ENCODE data around the gene ARHGEF10L. TPM values are rescaled to one million over a fixed set of nuclear protein-coding genes. Genes with fewer than 3 reads are reported as not detected.

The ARHGEF10L gene
- polyA plus RNA-seq, 1 donor (not counting 4 experiments of a cell fraction or from before 2014, with no cell fraction given) = 2.4 TPM

DNA sequence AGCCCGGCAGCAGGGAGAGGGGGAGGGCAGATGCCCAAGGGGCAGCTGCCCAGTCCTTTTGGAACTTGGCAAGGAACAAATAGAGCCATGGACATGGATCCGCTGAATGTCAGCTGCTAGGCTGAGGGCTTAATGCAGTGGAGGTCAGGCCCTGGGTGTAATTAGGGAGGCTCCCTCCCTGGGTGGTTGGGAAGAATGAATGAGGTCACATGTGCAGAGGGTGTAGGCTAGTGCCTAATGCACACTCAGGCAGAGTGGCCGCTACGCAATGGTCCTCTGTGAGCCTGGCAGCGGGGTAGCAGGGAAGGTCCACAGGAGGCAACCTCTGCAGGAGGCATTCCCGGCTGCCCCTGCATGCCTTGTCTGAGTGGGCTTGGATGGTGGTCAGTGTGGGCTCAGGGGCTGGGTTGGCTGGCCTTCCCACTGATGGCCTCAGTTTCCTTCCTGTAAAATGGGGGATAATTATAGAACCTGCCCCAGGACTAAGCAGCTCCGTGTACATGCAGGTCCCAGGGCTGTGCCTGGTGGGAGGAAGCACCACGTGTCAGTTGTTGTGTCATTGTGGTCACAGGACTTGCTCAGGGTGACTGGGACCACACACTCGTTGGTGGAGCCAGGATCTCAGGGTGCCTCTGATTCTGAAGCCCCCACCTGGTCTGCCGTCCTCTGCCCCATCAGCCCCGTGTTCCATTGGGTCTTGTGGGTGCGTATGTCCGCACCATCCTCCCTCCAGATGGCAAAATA, 134.0 kb downstream of the ARHGEF10L start:
- H4K20me1 ChIP-seq (ENCODE audit: control insufficient read depth, extremely low read depth, insufficient read depth, low read length) = no peaks in the 10 kb centered on the region
- H3K27ac ChIP-seq (ENCODE audit: control insufficient read depth, insufficient read depth, low read length) = no peak overlapping the region
- H2AFZ ChIP-seq (ENCODE audit: control insufficient read depth, low read length) = no peak overlapping the region
- no peak for DNase-seq (ENCODE audit: low read depth, low spot score)
- no peak overlapping the region for H3K4me2 ChIP-seq (ENCODE audit: control insufficient read depth, extremely low read depth, insufficient read depth, low read depth, low read length)
- no peaks in the 10 kb centered on the region for H3K36me3 ChIP-seq (ENCODE audit: control insufficient read depth in 2 of 2, extremely low read depth in 1 of 2, insufficient read depth in 2 of 2, low read length in 2 of 2)
- no peak for FAIRE-seq
- dilution Hi-C loops (cut with MboI; ENCODE audit: extremely low pct_ligation_motif_present, low sequenced_read_pairs) = no loop called here
- no peaks in the 10 kb centered on the region for H3K4me1 ChIP-seq (ENCODE audit: control insufficient read depth, extremely low read depth, insufficient read depth, low read length)
- H3K9me1 ChIP-seq (ENCODE audit: control insufficient read depth, extremely low read depth, insufficient read depth, low read length) = no peaks in the 10 kb centered on the region
- no peak for TF ChIP-seq EZH2 (IDR thresholded peaks at IDR 0.05; ENCODE audit: low read length)
- TF ChIP-seq, protein P1, sequence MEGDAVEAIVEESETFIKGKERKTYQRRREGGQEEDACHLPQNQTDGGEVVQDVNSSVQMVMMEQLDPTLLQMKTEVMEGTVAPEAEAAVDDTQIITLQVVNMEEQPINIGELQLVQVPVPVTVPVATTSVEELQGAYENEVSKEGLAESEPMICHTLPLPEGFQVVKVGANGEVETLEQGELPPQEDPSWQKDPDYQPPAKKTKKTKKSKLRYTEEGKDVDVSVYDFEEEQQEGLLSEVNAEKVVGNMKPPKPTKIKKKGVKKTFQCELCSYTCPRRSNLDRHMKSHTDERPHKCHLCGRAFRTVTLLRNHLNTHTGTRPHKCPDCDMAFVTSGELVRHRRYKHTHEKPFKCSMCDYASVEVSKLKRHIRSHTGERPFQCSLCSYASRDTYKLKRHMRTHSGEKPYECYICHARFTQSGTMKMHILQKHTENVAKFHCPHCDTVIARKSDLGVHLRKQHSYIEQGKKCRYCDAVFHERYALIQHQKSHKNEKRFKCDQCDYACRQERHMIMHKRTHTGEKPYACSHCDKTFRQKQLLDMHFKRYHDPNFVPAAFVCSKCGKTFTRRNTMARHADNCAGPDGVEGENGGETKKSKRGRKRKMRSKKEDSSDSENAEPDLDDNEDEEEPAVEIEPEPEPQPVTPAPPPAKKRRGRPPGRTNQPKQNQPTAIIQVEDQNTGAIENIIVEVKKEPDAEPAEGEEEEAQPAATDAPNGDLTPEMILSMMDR (optimal IDR thresholded peaks at IDR 0.05 in 1 of 3, IDR thresholded peaks at IDR 0.05 in 1 of 3, conservative IDR thresholded peaks at IDR 0.05 in 1 of 3; ENCODE audit: extremely low read depth in 1 of 3, insufficient read depth in 2 of 3, low read length in 3 of 3) = no peak
- no peaks in the 10 kb centered on the region for H3K27me3 ChIP-seq (ENCODE audit: control insufficient read depth, extremely low read depth, insufficient read depth, low read length)
- H3K9me3 ChIP-seq (ENCODE audit: control insufficient read depth, low read depth, low read length) = no peaks in the 10 kb centered on the region
- H3K79me2 ChIP-seq (ENCODE audit: control insufficient read depth, insufficient read depth, low read length) = no peaks in the 10 kb centered on the region
- H3K9ac ChIP-seq (ENCODE audit: control insufficient read depth, extremely low read depth, insufficient read depth, low read length) = no peak overlapping the region
- no peak overlapping the region for H3K4me3 ChIP-seq (ENCODE audit: control insufficient read depth in 2 of 3, extremely low read depth in 1 of 3, insufficient read depth in 2 of 3, low read depth in 1 of 3, low read length in 3 of 3)

DNA sequence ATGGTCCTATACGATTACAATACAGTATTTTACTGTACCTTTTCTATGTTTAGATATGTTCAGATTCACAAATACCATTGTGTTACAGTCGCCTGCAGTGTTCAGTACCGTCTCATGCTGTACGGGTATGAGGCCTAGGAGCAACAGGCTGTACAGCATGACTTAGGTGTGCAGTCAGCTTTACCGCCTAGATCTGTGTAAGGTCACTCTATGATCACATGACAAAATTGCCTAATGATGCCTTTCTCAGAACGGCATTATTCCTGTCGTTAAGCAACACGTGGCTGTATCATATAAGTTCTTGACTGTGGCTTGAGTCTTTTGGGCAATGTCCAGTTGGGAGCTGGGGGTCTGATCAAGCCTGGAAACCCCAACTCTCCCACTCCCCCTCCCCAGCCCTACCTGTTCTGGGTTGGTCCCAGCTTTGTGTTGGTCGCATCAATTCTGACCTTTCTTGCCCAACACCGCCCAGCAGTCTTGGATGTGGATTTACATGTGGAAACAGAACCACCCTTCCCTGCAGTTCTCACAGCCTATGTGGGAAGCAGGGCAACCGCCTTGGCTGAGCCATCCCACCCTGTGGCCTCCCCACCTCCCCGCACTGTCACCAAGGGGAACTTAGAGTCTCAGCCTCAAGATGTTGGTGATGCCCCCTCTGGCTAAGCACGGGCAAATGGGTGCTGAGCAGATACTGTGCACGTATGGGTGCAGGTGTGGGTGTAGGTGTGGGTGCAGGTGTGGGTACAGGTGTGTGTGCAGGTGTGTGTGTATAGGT, 135.4 kb downstream of the ARHGEF10L start:
- Histone ChIP-seq H3K9ac (ENCODE audit: control insufficient read depth, extremely low read depth, insufficient read depth, low read length) (no peak overlapping the region), H3K79me2 (ENCODE audit: control insufficient read depth, insufficient read depth, low read length) (no peaks in the 10 kb centered on the region), H2AFZ (ENCODE audit: control insufficient read depth, low read length) (no peak overlapping the region), H3K9me3 (ENCODE audit: control insufficient read depth, low read depth, low read length) (no peaks in the 10 kb centered on the region), H3K36me3 (ENCODE audit: control insufficient read depth in 2 of 2, extremely low read depth in 1 of 2, insufficient read depth in 2 of 2, low read length in 2 of 2) (no peaks in the 10 kb centered on the region), H3K4me2 (ENCODE audit: control insufficient read depth, extremely low read depth, insufficient read depth, low read depth, low read length) (no peak overlapping the region), H3K9me1 (ENCODE audit: control insufficient read depth, extremely low read depth, insufficient read depth, low read length) (no peaks in the 10 kb centered on the region), H4K20me1 (ENCODE audit: control insufficient read depth, extremely low read depth, insufficient read depth, low read length) (no peaks in the 10 kb centered on the region), H3K4me1 (ENCODE audit: control insufficient read depth, extremely low read depth, insufficient read depth, low read length) (no peaks in the 10 kb centered on the region), H3K27ac (ENCODE audit: control insufficient read depth, insufficient read depth, low read length) (no peak overlapping the region), H3K4me3 (ENCODE audit: control insufficient read depth in 2 of 3, extremely low read depth in 1 of 3, insufficient read depth in 2 of 3, low read depth in 1 of 3, low read length in 3 of 3) (no peak overlapping the region), H3K27me3 (ENCODE audit: control insufficient read depth, extremely low read depth, insufficient read depth, low read length) (no peaks in the 10 kb centered on the region)
- no peak for TF ChIP-seq EZH2 (IDR thresholded peaks at IDR 0.05; ENCODE audit: low read length)
- TF ChIP-seq, protein P1 (optimal IDR thresholded peaks at IDR 0.05 in 1 of 3, IDR thresholded peaks at IDR 0.05 in 1 of 3, conservative IDR thresholded peaks at IDR 0.05 in 1 of 3; ENCODE audit: extremely low read depth in 1 of 3, insufficient read depth in 2 of 3, low read length in 3 of 3) = no peak
- dilution Hi-C loops (cut with MboI; ENCODE audit: extremely low pct_ligation_motif_present, low sequenced_read_pairs) = no loop called here
- FAIRE-seq = no peak
- DNase-seq (ENCODE audit: low read depth, low spot score) = no peak

Measured in keratinocyte (primary cell).